Stimulated activated CD4-positive, alpha-beta T cell treated with anti-CD3 and anti-CD28 coated beads, TNF-alpha, amount 100 ng/mL, for 48 hours (primary cell): ENCODE measurements around the gene SACM1L.

Experiments
- DNase-seq, 3 donors: peaks; one replicate each; pipeline ENCODE4 v3.0.0-alpha.2; 2020; ENCODE audit warnings: low read depth in 3 of 3

SACM1L gene

GRCh38 chr3:45786801-45787495 lies 97.8 kb downstream of the SACM1L start:
- no peak for DNase-seq

GRCh38 chr3:45787551-45787950 lies 98.4 kb downstream of the SACM1L start:
- no peak for DNase-seq

GRCh38 chr3:45789235-45789812 lies 100.1 kb downstream of the SACM1L start:
- no peak for DNase-seq

GRCh38 chr3:45790596-45790995 lies 101.4 kb downstream of the SACM1L start:
- DNase-seq = no peak

GRCh38 chr3:45792036-45792435 lies 102.8 kb downstream of the SACM1L start:
- DNase-seq = no peak

- no peak for DNase-seq
These were observed 103.4 kb downstream of the SACM1L start for GRCh38 chr3:45792516-45793172.

- DNase-seq = no peak
These were observed 104.4 kb downstream of the SACM1L start for GRCh38 chr3:45793482-45794176.

GRCh38 chr3:45794177-45794560 lies 105.0 kb downstream of the SACM1L start:
- no peak for DNase-seq

GRCh38 chr3:45794660-45795059 lies 105.5 kb downstream of the SACM1L start:
- no peak for DNase-seq
